Nephron progenitor cell (in vitro differentiated cells): Measurements from ENCODE around the gene ANO6.

Source experiments
- DNase-seq: peaks from one replicate; pipeline ENCODE4 v3.0.0; 2021
- H3K27ac Mint-ChIP-seq: 2 replicates; pipeline ENCODE4 v1.8.0; 2021; ENCODE audit warnings: mild to moderate bottlenecking, moderate library complexity, mixed read lengths
- H3K27me3 Mint-ChIP-seq: 2 replicates; pipeline ENCODE4 v1.8.0; 2021; ENCODE audit warnings: mild to moderate bottlenecking, low read depth, mixed read lengths; ENCODE audit not compliant: poor library complexity
- H3K36me3 Mint-ChIP-seq: 2 replicates; pipeline ENCODE4 v1.8.0; 2021; ENCODE audit warnings: low read depth, mixed read lengths
- H3K4me1 Mint-ChIP-seq: 2 replicates; pipeline ENCODE4 v1.8.0; 2021; ENCODE audit warnings: mixed read lengths
- H3K4me3 Mint-ChIP-seq: 2 replicates; pipeline ENCODE4 v1.8.0; 2021; ENCODE audit warnings: mild to moderate bottlenecking, moderate library complexity, mixed read lengths
- H3K9me3 Mint-ChIP-seq: 2 replicates; pipeline ENCODE4 v1.8.0; 2021; ENCODE audit warnings: mild to moderate bottlenecking, moderate library complexity, mixed read lengths
- CTCF ChIP-seq: fragments of 200-600 bp; sonication (generic); IDR thresholded peaks from 2 replicates; pipeline ENCODE4 v1.5.0; 2021; ENCODE audit warnings: antibody characterized with exemption

Gene ANO6

GRCh38 chr12:45242180-45242579 is 26.3 kb downstream of the ANO6 start:
- Mint-ChIP-seq H3K36me3 (peaks cover 77% of the 10 kb centered on the region), H3K27ac (peak overlapping the region; percentile 39), H3K4me3 (no peak overlapping the region), H3K4me1 (peaks cover 6% of the 10 kb centered on the region), H3K9me3 (peaks cover 50% of the 10 kb centered on the region), H3K27me3 (no peaks in the 10 kb centered on the region)
- DNase-seq = no peak
- no peak for TF ChIP-seq CTCF

GRCh38 chr12:45243963-45244362 is 28.1 kb downstream of the ANO6 start:
- Mint-ChIP-seq H3K9me3 (peaks cover 41% of the 10 kb centered on the region), H3K27ac (no peak overlapping the region), H3K4me3 (no peak overlapping the region), H3K27me3 (no peaks in the 10 kb centered on the region), H3K36me3 (peaks cover 68% of the 10 kb centered on the region), H3K4me1 (peaks cover 6% of the 10 kb centered on the region)
- no peak for DNase-seq
- no peak for TF ChIP-seq CTCF

GRCh38 chr12:45244561-45245343 is 28.9 kb downstream of the ANO6 start:
- peaks cover 1% of the 10 kb centered on the region for H3K4me1 Mint-ChIP-seq
- H3K9me3 Mint-ChIP-seq = peaks cover 34% of the 10 kb centered on the region
- peaks cover 60% of the 10 kb centered on the region for H3K36me3 Mint-ChIP-seq
- peak overlapping the region; percentile 48 for H3K27ac Mint-ChIP-seq
- TF ChIP-seq CTCF = no peak
- DNase-seq = no peak
- H3K27me3 Mint-ChIP-seq = no peaks in the 10 kb centered on the region
- no peak overlapping the region for H3K4me3 Mint-ChIP-seq

GRCh38 chr12:45246236-45246635 is 30.3 kb downstream of the ANO6 start:
- TF ChIP-seq CTCF = no peak
- H3K27me3 Mint-ChIP-seq = no peaks in the 10 kb centered on the region
- peaks cover 45% of the 10 kb centered on the region for H3K36me3 Mint-ChIP-seq
- H3K9me3 Mint-ChIP-seq = peaks cover 21% of the 10 kb centered on the region
- H3K4me3 Mint-ChIP-seq = no peak overlapping the region
- DNase-seq = no peak
- H3K4me1 Mint-ChIP-seq = no peaks in the 10 kb centered on the region
- no peak overlapping the region for H3K27ac Mint-ChIP-seq

GRCh38 chr12:45247589-45247988 is 31.7 kb downstream of the ANO6 start:
- TF ChIP-seq CTCF = no peak
- Mint-ChIP-seq H3K27ac (no peak overlapping the region), H3K36me3 (peaks cover 32% of the 10 kb centered on the region), H3K9me3 (peaks cover 20% of the 10 kb centered on the region), H3K4me1 (no peaks in the 10 kb centered on the region), H3K27me3 (no peaks in the 10 kb centered on the region), H3K4me3 (no peak overlapping the region)
- DNase-seq = no peak

GRCh38 chr12:45248095-45248494 is 32.2 kb downstream of the ANO6 start:
- H3K4me1 Mint-ChIP-seq = no peaks in the 10 kb centered on the region

More at GRCh38 chr12:45248095-45248494, 32.2 kb downstream of the ANO6 start:
- Mint-ChIP-seq H3K27ac (no peak overlapping the region), H3K36me3 (peaks cover 35% of the 10 kb centered on the region), H3K4me3 (no peak overlapping the region), H3K9me3 (peaks cover 20% of the 10 kb centered on the region), H3K27me3 (no peaks in the 10 kb centered on the region)
- TF ChIP-seq CTCF = no peak
- DNase-seq = no peak
